Measurements from ENCODE around the gene MERTK.

DNA sequence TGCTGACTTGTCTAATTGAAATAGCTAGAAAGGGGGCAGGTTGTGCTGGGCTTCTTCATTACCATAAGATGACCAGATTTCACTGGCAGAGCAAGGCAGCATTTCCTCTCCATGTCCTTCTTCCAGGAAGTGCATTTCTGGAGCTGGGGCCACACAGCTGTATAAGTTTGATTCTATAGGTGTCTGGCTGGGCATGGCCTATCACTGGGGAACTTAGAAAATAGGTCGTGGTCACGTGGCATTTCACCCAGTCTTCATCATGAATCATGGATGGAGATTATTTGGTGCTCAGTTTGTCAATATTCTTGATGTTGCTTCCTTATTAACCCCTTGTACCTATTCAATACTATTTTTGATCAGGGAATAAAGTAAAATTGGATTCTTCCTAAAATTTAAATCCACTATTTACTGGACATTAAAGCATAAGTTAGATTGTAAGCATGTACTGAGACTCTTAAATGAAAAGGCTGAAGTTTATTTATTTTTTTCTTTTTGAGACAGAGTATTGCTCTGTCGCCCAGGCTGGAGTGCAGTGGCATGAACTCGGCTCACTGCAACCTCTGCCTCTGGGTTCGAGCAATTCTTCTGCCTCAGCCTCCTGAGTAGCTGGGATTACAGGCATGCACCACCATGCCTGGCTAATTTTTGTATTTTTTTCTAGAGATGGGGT, 107.1 kb downstream of the MERTK start:
- TF ChIP-seq, protein P1, sequence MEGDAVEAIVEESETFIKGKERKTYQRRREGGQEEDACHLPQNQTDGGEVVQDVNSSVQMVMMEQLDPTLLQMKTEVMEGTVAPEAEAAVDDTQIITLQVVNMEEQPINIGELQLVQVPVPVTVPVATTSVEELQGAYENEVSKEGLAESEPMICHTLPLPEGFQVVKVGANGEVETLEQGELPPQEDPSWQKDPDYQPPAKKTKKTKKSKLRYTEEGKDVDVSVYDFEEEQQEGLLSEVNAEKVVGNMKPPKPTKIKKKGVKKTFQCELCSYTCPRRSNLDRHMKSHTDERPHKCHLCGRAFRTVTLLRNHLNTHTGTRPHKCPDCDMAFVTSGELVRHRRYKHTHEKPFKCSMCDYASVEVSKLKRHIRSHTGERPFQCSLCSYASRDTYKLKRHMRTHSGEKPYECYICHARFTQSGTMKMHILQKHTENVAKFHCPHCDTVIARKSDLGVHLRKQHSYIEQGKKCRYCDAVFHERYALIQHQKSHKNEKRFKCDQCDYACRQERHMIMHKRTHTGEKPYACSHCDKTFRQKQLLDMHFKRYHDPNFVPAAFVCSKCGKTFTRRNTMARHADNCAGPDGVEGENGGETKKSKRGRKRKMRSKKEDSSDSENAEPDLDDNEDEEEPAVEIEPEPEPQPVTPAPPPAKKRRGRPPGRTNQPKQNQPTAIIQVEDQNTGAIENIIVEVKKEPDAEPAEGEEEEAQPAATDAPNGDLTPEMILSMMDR (IDR thresholded peaks at IDR 0.05) = no peak
- no peak for TF ChIP-seq POLR2A (IDR thresholded peaks at IDR 0.05)
